GM21381 (cell line): Measurements from ENCODE around the gene GPC5.

Experiments used
- ATAC-seq: cut with Tn5 transposase; IDR thresholded peaks from one replicate; pipeline ENCODE4 v1.9.1; 2021; ENCODE audit warnings: mild to moderate bottlenecking, moderate library complexity; ENCODE audit not compliant: unreplicated experiment

GPC5 gene

GRCh38 chr13:92303428-92303827 lies 905.0 kb downstream of the GPC5 start:
- ATAC-seq: no peak

- no peak for ATAC-seq
Measured at GRCh38 chr13:92307752-92308151, 909.3 kb downstream of the GPC5 start.

GRCh38 chr13:92312823-92313222 lies 914.4 kb downstream of the GPC5 start:
- no peak for ATAC-seq

- no peak for ATAC-seq
Measured at GRCh38 chr13:92313382-92313781, 915.0 kb downstream of the GPC5 start.

- no peak for ATAC-seq
Measured at GRCh38 chr13:92315265-92315664, 916.8 kb downstream of the GPC5 start.

- no peak for ATAC-seq
Measured at GRCh38 chr13:92316030-92316429, 917.6 kb downstream of the GPC5 start.

- no peak for ATAC-seq
Measured at GRCh38 chr13:92317066-92317465, 918.6 kb downstream of the GPC5 start.

- no peak for ATAC-seq
Measured at GRCh38 chr13:92320323-92320722, 921.9 kb downstream of the GPC5 start.

- ATAC-seq: no peak
Measured at GRCh38 chr13:92321174-92321573, 922.8 kb downstream of the GPC5 start.

- ATAC-seq: no peak
Measured at GRCh38 chr13:92345627-92346026, 947.2 kb downstream of the GPC5 start.

- no peak for ATAC-seq
Measured at GRCh38 chr13:92346046-92346445, 947.6 kb downstream of the GPC5 start.

- no peak for ATAC-seq
Measured at GRCh38 chr13:92354583-92354982, 956.2 kb downstream of the GPC5 start.

- ATAC-seq: no peak
Measured at GRCh38 chr13:92355213-92355612, 956.8 kb downstream of the GPC5 start.

GRCh38 chr13:92362717-92363116 lies 964.3 kb downstream of the GPC5 start:
- no peak for ATAC-seq

GRCh38 chr13:92365904-92366303 lies 967.5 kb downstream of the GPC5 start:
- no peak for ATAC-seq

- ATAC-seq: no peak
Measured at GRCh38 chr13:92377396-92377795, 979.0 kb downstream of the GPC5 start.

- no peak for ATAC-seq
Measured at GRCh38 chr13:92379371-92379770, 981.0 kb downstream of the GPC5 start.

GRCh38 chr13:92384410-92384809 lies 986.0 kb downstream of the GPC5 start:
- ATAC-seq: no peak

GRCh38 chr13:92387245-92387644 lies 988.8 kb downstream of the GPC5 start:
- no peak for ATAC-seq

- ATAC-seq: no peak
Measured at GRCh38 chr13:92390217-92390616, 991.8 kb downstream of the GPC5 start.

- no peak for ATAC-seq
Measured at GRCh38 chr13:92403606-92404005, 1005.2 kb downstream of the GPC5 start.

- no peak for ATAC-seq
Measured at GRCh38 chr13:92407858-92408257, 1009.4 kb downstream of the GPC5 start.

GRCh38 chr13:92412481-92412880 lies 1014.1 kb downstream of the GPC5 start:
- ATAC-seq: no peak

GRCh38 chr13:92412996-92413395 lies 1014.6 kb downstream of the GPC5 start:
- no peak for ATAC-seq
